Vagina (tissue), 2 donors: ENCODE data around the gene PRDM16.

ENCODE experiments used
- POLR2A ChIP-seq, 2 donors: fragments of 450-650 bp; IDR thresholded peaks; one replicate each; pipeline ENCODE4 v1.6.1; 2017; ENCODE audit warnings: antibody characterized with exemption in 2 of 2, mild to moderate bottlenecking in 2 of 2, moderate library complexity in 2 of 2
- POLR2AphosphoS5 ChIP-seq, 2 donors: sonication (generic); formaldehyde crosslinking; IDR thresholded peaks; one replicate each; pipeline ENCODE4 v1.9.0; 2017; ENCODE audit warnings: antibody characterized with exemption in 2 of 2, mild to moderate bottlenecking in 2 of 2, low read depth in 1 of 2; ENCODE audit not compliant: insufficient read depth in 1 of 2
- TF ChIP-seq, protein P1 (sequence below), 3 experiments: fragments of 450-650 bp in 2 of 3; fragments of 200-600 bp in 1 of 3; sonication (generic) in 1 of 3; IDR thresholded peaks; one replicate each; pipeline ENCODE4 v1.5.1; 2017 to 2019; ENCODE audit warnings: antibody characterized with exemption in 3 of 3, mild to moderate bottlenecking in 2 of 3, moderate library complexity in 2 of 3

DNA sequence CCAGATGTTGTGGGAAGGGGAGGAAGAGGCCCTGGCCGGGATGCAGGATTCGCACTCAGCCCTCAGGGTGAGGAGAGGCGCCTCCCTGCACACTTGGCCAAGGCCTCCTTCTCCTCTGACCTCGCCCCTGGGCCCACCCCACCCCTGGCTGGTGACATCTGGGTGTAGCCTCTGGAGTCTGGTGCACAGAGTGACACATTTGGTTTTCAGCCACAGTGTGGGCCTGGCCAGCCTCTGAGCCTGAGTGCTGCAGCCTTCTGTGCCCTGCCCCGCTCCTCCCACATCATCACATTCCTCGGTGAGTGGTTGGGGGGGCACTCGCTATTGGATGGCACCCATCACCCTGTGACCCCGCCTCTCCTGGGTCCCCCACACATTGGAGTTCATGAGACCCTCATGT lies 45.8 kb downstream of the PRDM16 start:
- TF ChIP-seq POLR2A (IDR thresholded peaks at IDR 0.05) = no peak
- no peak for TF ChIP-seq POLR2AphosphoS5 (IDR thresholded peaks at IDR 0.05; ENCODE audit: insufficient read depth in 1 of 2, low read depth in 1 of 2)
- TF ChIP-seq, protein P1, sequence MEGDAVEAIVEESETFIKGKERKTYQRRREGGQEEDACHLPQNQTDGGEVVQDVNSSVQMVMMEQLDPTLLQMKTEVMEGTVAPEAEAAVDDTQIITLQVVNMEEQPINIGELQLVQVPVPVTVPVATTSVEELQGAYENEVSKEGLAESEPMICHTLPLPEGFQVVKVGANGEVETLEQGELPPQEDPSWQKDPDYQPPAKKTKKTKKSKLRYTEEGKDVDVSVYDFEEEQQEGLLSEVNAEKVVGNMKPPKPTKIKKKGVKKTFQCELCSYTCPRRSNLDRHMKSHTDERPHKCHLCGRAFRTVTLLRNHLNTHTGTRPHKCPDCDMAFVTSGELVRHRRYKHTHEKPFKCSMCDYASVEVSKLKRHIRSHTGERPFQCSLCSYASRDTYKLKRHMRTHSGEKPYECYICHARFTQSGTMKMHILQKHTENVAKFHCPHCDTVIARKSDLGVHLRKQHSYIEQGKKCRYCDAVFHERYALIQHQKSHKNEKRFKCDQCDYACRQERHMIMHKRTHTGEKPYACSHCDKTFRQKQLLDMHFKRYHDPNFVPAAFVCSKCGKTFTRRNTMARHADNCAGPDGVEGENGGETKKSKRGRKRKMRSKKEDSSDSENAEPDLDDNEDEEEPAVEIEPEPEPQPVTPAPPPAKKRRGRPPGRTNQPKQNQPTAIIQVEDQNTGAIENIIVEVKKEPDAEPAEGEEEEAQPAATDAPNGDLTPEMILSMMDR (IDR thresholded peaks at IDR 0.05) = no peak
